NCI-H2227 (cell line): ENCODE results near the gene LPAR3.

Experiments
- DNase-seq: peaks from one replicate; lab custom pipeline; 2025; ENCODE audit not compliant: unreplicated experiment; lab: John Stamatoyannopoulos, UW

The LPAR3 gene

DNA sequence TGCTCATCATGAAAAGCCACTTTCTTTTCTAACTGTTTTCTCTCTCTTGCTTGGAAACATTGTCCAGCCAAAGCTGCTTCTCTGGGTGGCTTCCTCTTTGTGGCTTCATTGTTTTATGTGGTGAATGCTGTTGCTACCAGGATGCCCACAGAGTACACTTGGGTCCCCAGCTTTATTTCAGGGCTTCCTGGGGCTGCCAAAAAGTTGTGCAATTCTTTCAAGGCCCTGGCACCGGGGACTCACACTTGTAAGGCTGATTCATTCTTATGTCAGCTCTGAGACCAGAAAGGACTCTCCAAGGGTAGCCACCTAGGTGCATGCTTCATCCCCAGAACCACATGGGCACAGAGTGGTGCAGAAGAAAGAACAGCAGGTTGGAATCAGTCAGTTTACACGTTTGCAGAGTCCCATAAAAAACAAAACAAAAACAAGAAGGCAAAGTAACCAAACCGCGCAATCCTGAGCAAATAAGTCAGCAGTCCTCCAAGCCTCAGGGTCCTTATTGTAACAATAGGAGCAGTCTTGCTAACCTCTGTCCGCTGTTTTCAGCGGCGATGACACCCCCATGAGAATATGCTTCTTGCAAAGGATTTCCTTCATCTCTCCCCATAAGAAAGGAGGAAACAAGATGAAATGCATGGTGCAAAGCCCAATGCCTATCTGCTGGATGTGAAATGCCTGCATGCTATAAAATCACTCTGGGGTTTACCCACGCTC lies 112.8 kb downstream of the LPAR3 start:
- no peak for DNase-seq

DNA sequence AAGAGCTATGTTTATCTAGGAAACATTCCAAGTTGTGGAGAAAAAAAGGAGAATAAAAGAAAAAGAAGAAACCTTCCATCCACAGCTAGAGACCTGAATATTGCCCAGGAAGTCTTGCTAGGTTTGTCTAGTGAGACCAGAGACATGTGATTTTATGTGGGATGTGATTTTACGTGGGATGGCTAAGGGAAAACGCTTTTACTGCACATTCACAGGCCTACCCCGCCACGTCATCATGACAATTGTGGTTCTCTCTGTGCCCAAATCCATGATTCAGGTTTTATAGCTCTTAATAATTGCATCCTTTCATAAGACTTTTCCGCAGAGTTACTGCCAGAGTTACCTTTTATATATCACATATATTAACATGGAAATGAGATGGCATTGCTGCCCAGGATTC lies 116.4 kb downstream of the LPAR3 start:
- no peak for DNase-seq

DNA sequence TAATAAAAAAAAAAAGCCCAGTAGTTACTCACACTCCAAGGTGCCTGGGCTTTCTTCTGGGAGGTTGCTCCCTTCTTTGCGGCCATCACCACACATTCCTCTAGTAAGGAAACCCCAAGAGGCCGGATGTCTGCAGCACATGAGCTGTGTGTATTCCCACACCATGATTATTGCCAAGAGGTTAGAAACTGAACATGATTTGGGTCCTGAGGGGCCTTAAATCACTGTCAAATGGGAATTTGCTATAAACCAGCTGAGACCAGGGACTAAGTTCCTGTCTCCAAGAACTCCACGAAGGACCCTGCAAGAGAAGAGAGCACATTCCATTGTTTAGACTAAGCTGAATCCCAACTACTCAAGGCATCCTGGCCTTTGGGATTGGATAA lies 117.5 kb downstream of the LPAR3 start:
- no peak for DNase-seq

DNA sequence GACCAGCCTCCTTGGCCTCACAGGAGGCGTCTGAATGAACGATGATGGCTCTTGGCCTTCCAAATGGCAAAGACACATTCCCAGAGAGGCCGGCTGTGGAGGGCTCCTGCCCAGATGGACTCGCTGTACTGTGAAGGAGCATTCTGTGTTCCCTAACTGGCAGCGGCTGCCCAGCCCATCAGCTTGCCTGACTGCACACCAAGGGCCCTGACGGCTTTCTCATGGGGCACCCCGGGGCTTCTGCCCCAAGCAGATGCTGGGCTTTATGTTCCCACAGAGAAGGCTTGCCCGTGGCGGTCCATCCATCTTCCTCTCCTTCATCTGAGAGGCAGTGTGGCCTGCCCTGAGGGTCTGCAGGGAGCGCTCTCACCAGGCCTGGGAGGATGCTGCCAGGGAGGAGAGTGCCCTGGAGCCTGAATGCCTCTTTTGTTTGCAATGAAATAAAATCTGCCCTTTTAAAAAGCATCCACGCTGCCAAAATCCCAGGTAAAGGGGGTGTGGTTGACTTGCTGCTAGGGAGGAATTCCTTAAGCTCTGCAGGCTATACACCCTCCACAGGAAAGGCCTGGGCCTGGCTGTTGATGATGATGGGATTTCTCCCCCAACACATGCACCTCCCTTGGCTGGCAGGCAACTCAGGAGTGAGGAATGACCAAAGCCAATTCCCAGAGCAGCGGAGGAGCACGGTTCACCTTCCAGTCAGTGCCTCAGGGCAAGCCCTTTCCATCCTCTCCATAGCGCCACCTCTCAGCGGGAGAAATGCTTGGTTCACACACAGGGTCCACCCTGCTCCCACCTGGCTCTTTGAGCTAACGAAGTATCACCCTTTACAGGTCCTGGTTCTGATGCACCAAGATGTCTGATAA lies 118.1 kb downstream of the LPAR3 start:
- DNase-seq = peak; percentile 9

DNA sequence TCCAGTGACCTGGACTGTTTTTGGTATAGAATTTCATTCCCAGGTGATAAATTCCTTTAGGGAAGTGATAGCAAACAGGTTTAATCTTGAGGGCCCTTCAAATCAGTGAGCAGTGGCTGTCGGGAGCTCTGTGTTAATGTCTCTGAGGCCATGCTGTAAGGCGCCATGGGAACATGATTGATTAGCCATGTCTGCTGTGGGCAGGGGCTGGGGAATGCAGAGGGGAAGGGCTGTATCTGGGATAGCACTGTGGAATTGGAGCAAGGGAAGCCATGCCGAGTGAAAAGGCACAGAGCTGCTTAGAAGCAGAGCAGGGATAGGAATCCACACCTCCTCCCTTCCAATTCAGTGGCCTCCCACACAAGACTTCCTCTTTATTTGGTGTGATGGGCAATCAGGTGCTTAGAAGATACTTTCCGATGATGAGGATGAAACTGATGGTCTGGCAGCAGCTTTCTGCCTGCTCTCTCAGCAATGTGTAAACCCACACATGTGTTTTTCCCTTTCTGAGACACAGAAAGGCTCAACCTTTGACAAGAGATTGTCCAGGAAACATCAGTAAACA lies 119.0 kb downstream of the LPAR3 start:
- no peak for DNase-seq

DNA sequence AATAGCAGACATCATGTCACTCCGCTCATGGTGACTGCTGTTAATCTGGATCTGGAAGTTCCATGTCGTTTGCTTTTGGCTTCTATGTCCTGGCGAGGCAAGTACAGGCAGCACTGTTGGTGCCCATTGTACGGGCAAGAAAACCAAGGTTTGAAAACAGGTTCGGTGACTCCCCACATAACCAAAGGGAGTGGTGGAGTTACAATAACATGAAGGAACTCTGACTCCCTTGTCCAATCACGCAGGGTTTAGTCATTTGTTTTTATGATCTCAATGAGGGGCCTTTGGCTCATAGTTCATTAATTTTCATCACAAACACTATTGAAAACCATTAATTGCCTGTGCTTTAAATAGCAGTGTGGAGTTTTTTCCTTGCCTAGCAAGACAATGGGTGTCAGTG lies 119.8 kb downstream of the LPAR3 start:
- DNase-seq = no peak

DNA sequence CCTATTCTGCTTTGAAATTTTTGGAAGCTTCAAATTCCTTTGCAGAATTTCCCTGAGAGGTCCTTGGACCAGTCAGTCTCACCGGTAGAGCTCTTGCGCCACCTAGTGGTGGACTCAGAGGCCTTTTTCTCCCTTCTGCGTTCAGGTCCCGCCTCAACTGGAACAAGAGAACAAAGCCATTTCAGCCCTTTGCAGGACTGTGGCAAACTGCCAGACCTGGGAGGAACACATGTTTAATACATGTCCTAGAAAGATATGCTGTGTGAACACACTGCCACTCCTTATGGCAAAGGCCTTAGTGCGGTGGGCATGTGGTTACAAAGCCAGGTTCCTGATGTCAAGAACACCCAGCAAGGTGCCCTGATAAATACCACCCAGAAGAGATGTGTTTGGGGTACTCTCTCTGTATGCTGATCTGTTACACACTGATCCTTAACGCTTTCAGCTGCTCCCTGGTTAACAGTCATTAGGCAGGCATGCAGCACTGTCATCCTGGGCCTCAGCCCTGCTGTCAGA lies 120.5 kb downstream of the LPAR3 start:
- DNase-seq = peak; percentile 90

DNA sequence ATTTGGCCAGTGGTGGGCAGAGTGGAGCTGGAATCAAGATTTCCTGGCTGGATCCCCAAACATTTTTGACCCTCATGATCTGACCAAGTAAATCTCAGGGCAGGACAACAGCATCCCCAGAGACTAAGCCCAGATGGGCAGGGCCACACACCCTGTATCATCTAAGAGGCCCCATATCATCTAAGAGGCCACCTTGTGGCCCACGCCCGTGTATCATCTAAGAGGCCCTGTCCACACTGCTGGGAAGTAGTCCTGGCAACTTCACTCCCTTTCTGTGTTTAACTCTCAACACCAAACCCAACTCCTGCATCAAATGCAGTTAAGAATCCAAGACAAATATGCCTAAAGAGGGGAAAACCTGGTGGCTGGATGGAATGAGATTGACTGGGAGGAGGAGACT lies 121.1 kb downstream of the LPAR3 start:
- no peak for DNase-seq

DNA sequence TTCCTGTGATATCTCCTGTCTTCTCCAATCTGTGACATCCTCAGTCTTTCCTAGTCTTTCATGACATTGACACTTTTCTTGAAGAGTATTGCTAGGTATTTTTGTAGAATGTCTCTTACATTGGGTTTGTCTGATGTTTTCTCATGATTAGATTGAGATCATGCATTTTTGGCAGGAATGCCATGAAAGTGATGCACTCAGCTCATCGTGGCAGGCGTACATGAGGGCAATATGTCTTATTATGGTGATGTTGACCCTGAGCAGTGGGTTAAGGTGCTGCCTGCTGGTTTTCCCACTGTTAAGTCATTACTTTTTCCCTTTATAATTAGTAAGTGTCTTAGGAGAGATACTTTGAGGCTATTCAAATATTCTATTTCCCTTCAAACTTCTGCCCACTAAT lies 122.5 kb downstream of the LPAR3 start:
- DNase-seq = no peak

DNA sequence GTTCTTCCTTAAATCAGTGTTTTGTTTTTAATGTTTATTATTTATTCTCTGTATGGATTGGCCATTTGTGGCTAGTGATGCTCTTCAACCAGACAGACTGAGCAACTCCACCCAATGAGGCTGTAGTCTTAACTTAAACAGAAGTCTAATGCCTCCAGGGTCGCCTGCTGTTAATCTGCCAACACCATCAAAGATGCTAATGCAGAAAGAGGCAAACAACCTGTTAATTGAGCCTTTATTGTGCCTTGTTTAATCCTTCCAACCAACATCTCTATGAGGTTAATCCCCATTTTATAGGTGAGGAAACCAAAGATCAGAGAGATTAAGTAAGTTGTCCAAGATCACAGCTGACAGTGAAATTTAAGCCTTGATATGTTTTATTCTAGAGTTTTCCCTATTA lies 123.4 kb downstream of the LPAR3 start:
- DNase-seq = no peak

DNA sequence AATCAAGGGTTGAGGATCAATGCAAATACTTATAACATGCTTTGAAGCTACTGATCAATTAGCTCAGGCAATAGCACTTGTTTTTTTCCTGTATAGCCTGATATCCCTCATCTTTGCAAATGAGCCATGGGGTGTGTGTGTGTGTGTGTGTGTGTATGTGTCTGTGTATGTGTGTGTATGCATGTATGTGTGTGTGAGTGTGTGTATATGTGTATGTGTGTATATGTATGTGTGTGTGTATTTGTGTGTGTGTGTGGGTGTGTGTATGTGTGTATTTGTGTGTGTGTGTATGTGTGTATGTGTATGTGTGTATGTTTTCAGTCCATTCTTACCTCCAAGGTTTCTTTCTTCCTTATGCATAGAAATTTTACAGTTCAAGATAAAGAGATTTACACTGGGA lies 124.4 kb downstream of the LPAR3 start:
- DNase-seq = no peak

DNA sequence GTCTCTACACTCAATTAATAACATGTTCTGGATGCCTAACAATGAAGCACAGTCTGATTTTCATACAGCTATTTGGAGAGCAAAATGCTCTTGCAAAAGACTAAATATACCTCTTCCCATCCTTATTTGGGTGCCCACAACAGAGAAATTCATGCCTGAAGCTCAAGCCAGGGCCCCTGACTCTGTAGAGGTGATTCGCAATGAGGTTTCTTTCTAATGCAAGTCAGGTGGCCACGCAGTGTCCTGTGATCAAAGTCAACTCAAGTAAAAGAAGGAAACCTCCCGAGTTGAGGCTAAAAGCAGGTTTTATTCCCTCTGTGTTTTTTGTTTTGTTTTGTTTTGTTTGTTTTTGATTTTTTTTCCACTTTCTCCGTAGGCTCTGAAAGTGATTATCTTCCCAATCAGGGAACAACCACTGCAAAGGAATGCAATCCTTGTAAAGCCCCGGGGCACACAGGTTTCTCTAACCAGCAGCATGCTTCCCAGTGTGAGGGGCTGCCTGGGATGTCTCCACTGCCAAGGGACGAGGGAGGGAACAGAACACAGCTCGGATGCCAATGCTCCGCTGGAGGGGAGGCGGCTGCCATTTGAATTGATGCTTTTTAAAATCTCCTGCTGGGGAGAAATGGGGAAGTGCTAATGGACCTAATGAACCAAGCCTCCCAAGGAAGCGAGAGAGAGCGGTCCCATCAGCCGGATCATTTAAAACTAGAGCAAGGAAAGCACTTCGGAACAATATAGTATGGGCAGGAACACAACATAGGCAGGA lies 128.9 kb downstream of the LPAR3 start:
- no peak for DNase-seq

DNA sequence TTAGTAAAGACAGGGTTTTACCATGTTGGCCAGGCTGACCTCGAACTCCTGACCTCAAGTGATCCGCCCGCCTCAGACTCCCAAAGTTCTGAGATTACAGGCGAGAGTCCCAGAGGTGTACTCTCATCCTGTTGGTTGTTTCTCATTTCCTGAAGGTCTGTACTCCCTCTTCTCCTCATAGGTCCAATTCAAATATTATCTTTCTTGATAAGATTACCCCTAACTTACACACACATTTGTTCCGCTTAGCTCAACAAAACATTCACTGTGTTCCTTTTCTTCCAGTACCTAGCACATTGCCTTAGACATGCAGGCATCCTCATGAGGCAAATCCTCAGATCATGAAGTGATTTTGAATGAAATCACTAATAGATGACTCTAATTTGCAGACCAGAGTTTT lies 130.3 kb downstream of the LPAR3 start:
- DNase-seq = no peak
